HepG2 (cell line): ENCODE results near the gene NATD1. TPM values are rescaled to one million over a fixed set of nuclear protein-coding genes. Genes with fewer than 3 reads are reported as not detected.

ENCODE experiments used
- HOXA3 ChIP-seq: sonication (generic); formaldehyde crosslinking; IDR thresholded peaks from 2 replicates; pipeline ENCODE4 v1.5.0; 2020; ENCODE audit warnings: missing genetic modification reagents
- KAT8 ChIP-seq: IDR thresholded peaks from 2 replicates; pipeline ENCODE4 v1.6.1; 2016; ENCODE audit warnings: missing genetic modification reagents, missing compliant biosample characterization
- RBFOX2 ChIP-seq: fragments of 200-400 bp; formaldehyde crosslinking; IDR thresholded peaks from 2 replicates; pipeline ENCODE4 v1.6.1; 2017; ENCODE audit warnings: low read depth, mild to moderate bottlenecking, low read length
- SNAPC4 ChIP-seq: sonication (generic); formaldehyde crosslinking; IDR thresholded peaks from 2 replicates; pipeline ENCODE4 v1.4.0; 2020; ENCODE audit warnings: mild to moderate bottlenecking, missing genetic modification reagents
- SOX6 ChIP-seq, 2 experiments: fragments of 450-650 bp in 1 of 2; sonication (generic) in 1 of 2; formaldehyde crosslinking in 1 of 2; IDR thresholded peaks; 2 replicates each; pipeline versions ENCODE4 v1.4.0 to v1.6.1; 2017 to 2020; ENCODE audit warnings: antibody characterized with exemption in 1 of 2, mild to moderate bottlenecking in 1 of 2, missing genetic modification reagents in 1 of 2
- SPEN ChIP-seq: sonication (generic); formaldehyde crosslinking; IDR thresholded peaks from 2 replicates; pipeline ENCODE4 v1.5.1; 2020; ENCODE audit warnings: low read depth, mild to moderate bottlenecking, missing genetic modification reagents
- SRY ChIP-seq: sonication (generic); formaldehyde crosslinking; IDR thresholded peaks from 2 replicates; pipeline ENCODE4 v1.8.0; 2022; ENCODE audit warnings: mild to moderate bottlenecking, missing genetic modification reagents
- TEAD3 ChIP-seq: optimal IDR thresholded peaks from 2 replicates; pipeline ENCODE3; 2016; ENCODE audit warnings: borderline replicate concordance
- USF2 ChIP-seq, 2 experiments: sonication (generic) in 1 of 2; formaldehyde crosslinking in 1 of 2; IDR thresholded peaks; 2 replicates each; pipeline versions ENCODE4 v1.5.1 to v1.6.1; 2011 to 2020; ENCODE audit warnings: borderline replicate concordance in 1 of 2, low read depth in 1 of 2, low read length in 1 of 2, mild to moderate bottlenecking in 1 of 2, missing genetic modification reagents in 1 of 2, moderate library complexity in 1 of 2
- ZNF143 ChIP-seq: sonication (generic); formaldehyde crosslinking; IDR thresholded peaks from 2 replicates; pipeline ENCODE4 v1.4.0; 2020; ENCODE audit warnings: missing genetic modification reagents
- ZNF329 ChIP-seq: sonication (generic); formaldehyde crosslinking; IDR thresholded peaks from 2 replicates; pipeline ENCODE4 v1.9.0; 2021; ENCODE audit warnings: low read depth, mild to moderate bottlenecking, missing genetic modification reagents
- ZNF441 ChIP-seq: sonication (generic); formaldehyde crosslinking; IDR thresholded peaks from 2 replicates; pipeline ENCODE4 v1.7.0; 2021; ENCODE audit warnings: missing genetic modification reagents, borderline replicate concordance
- ZNF766 ChIP-seq: sonication (generic); formaldehyde crosslinking; IDR thresholded peaks from 2 replicates; pipeline ENCODE4 v1.5.0; 2020; ENCODE audit warnings: missing genetic modification reagents, borderline replicate concordance
- ZNF841 ChIP-seq: sonication (generic); formaldehyde crosslinking; IDR thresholded peaks from 2 replicates; pipeline ENCODE4 v1.8.1; 2023; ENCODE audit warnings: missing genetic modification reagents, borderline replicate concordance
- ZNF879 ChIP-seq: sonication (generic); formaldehyde crosslinking; IDR thresholded peaks from 2 replicates; pipeline ENCODE4 v1.8.1; 2023; ENCODE audit warnings: missing genetic modification reagents
- ZSCAN20 ChIP-seq: sonication (generic); formaldehyde crosslinking; IDR thresholded peaks from 2 replicates; pipeline ENCODE4 v1.4.0; 2020; ENCODE audit warnings: missing genetic modification reagents, mild to moderate bottlenecking, borderline replicate concordance
- polyA plus RNA-seq, 8 experiments: library from polyadenylated mRNA; depleted of rRNA in 3 of 8; stranded (reverse) in 7 of 8; unstranded in 1 of 8; fragments of >200 nt; fragmentation: Illumina TruSeq in 4 of 8; extraction: Trizol in 4 of 8; gene quantifications; 2 replicates each; pipeline versions ENCODE4 v1.2.1 to v1.2.3, GENCODE V29; 2011 to 2016; ENCODE audit warnings: low read depth in 4 of 8, missing spikeins in 1 of 8, mixed read lengths in 1 of 8; ENCODE audit not compliant: insufficient read depth in 1 of 8
- total RNA-seq, 5 experiments: library from RNA; depleted of rRNA; stranded (reverse); fragments of >200 nt; fragmentation: Illumina TruSeq; extraction: Trizol; gene quantifications; 2 replicates each; pipeline ENCODE4 v1.2.3, GENCODE V29; 2016; ENCODE audit warnings: low read depth in 1 of 5
- TF ChIP-seq, protein P1 (sequence below): sonication (generic); formaldehyde crosslinking; conservative IDR thresholded peaks from 2 replicates; pipeline ENCODE4 v1.8.0; 2022; ENCODE audit warnings: low read depth, missing genetic modification reagents
- TF ChIP-seq, protein P2 (sequence below): IDR thresholded peaks from 2 replicates; pipeline ENCODE4 v1.6.1; 2012; ENCODE audit warnings: inconsistent platforms

Gene NATD1
- total and polyA plus RNA-seq, 2 of the 13 experiments (the other 11 are each of a cell fraction or from before 2014, with no cell fraction given), result 0.31 to 2.3 TPM

- no peak for TF ChIP-seq SNAPC4 (CRISPR knock-in tag)
- TF ChIP-seq, protein P1, sequence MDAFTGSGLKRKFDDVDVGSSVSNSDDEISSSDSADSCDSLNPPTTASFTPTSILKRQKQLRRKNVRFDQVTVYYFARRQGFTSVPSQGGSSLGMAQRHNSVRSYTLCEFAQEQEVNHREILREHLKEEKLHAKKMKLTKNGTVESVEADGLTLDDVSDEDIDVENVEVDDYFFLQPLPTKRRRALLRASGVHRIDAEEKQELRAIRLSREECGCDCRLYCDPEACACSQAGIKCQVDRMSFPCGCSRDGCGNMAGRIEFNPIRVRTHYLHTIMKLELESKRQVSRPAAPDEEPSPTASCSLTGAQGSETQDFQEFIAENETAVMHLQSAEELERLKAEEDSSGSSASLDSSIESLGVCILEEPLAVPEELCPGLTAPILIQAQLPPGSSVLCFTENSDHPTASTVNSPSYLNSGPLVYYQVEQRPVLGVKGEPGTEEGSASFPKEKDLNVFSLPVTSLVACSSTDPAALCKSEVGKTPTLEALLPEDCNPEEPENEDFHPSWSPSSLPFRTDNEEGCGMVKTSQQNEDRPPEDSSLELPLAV (CRISPR knock-in tag), result no peak
- TF ChIP-seq ZNF329 (CRISPR knock-in tag), result no peak
- peak; percentile 58 for TF ChIP-seq TEAD3 (CRISPR knock-in tag)
- no peak for TF ChIP-seq HOXA3 (CRISPR knock-in tag)
- no peak for TF ChIP-seq ZNF766 (CRISPR knock-in tag)
- no peak for TF ChIP-seq SOX6 (IDR thresholded peaks at IDR 0.05)
- peak; percentile 15; the same call in 1 of the 2 replicates for TF ChIP-seq SOX6 (CRISPR knock-in tag; IDR thresholded peaks at IDR 0.05)
- TF ChIP-seq SPEN (CRISPR knock-in tag), result no peak
- TF ChIP-seq ZNF841 (CRISPR knock-in tag), result no peak
- no peak for TF ChIP-seq ZNF143 (CRISPR knock-in tag)
- TF ChIP-seq ZNF441 (CRISPR knock-in tag), result no peak
- TF ChIP-seq ZSCAN20 (CRISPR knock-in tag), result 0 out of 2 replicates have a peak, but pooled peaks have one; percentile 30
- no peak for TF ChIP-seq SRY (CRISPR knock-in tag)
- peak; percentile 13; the same call in 1 of the 2 replicates for TF ChIP-seq KAT8 (CRISPR knock-in tag)
- no peak for TF ChIP-seq RBFOX2
- TF ChIP-seq ZNF879 (CRISPR knock-in tag), result no peak
- peak; percentile 89 for TF ChIP-seq USF2 (IDR thresholded peaks at IDR 0.05; ENCODE audit: low read depth, low read length)
- peak; percentile 91; the same call in 1 of the 2 replicates for TF ChIP-seq USF2 (CRISPR knock-in tag; IDR thresholded peaks at IDR 0.05; ENCODE audit: borderline replicate concordance)
- TF ChIP-seq, protein P2, sequence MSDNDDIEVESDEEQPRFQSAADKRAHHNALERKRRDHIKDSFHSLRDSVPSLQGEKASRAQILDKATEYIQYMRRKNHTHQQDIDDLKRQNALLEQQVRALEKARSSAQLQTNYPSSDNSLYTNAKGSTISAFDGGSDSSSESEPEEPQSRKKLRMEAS, result peak; percentile 53
These were observed at the start of gene NATD1 (continued) for GRCh38 chr17:21252796-21253645.
